Measurements from ENCODE around the gene OR2A2. TPM values are rescaled to one million over a fixed set of nuclear protein-coding genes. Genes with fewer than 3 reads are reported as not detected.

The OR2A2 gene
- total RNA-seq, 1 donor from 2014 or later: not detected

DNA sequence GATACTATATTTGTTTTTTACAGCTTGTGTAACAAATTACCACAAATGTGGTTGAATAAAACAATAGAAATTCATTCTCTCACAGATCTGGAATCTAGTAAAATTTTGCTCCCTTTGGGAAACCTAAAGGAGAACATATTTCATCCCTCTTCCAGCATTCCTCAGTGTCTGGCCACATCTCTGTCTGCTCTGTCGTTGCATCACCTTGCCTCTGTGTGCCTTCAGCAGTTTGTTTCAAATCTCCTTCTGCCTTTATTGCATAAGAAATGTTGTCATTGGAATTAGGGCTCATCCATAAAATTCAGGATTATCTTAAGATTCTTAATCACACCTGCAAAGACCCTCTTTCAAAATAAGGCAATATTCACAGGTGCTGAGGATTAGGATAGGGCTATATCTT, 28.1 kb downstream of the OR2A2 start:
- no peak for DNase-seq (ENCODE audit: low spot score)

- no peak for DNase-seq (ENCODE audit: low spot score)
These were observed 32.8 kb downstream of the OR2A2 start for GRCh38 chr7:144142187-144142586.

DNA sequence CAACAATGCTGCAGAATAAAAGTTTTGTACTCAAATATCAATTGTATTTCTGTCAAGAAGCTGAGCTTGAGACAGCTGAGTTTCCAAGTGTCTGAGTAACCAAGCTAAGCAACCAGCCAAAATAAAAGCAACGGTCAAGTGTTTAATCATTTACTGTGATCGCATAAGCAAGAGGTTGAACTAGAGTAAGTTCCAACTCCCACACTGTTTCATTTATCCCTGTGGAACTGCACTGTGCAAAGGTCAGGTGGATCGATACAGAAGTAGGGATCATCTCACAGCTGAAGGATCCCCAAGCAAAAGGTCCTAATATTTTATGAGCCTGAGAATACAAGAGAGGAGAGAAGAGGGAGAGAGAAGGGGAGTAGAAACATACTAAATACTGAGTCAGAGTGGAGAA, 35.0 kb downstream of the OR2A2 start:
- DNase-seq (ENCODE audit: low spot score): no peak

DNA sequence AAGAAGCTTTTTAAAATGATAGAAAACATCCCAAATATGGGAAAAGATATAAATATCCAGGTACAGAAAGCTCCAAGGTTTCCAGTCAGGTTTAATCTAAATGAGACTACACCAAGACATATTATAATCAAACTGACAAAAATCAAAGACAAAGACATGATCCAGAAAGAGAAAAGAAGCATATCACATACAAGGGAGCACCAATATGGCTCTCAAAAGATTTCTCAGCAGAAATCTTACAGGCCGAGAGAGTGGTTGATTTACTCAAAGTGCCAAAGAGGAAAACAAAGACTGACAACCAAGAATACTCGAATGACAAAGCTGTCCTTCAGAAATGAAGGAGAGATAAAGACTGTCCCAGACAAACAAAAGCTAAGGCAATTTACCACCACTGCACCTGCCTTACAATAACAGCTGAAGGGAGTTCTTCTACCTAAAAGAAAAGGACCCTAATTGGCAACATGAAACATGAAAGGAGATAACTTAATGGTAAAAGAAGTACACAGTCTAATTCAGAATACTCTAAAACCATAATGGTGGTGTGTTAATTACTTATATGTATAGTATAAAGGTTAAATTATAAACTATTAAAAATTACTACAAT, 38.9 kb downstream of the OR2A2 start:
- DNase-seq (ENCODE audit: low spot score): no peak

GRCh38 chr7:144158861-144159260, 49.5 kb downstream of the OR2A2 start:
- DNase-seq (ENCODE audit: low spot score): no peak

Other genes starting within 250 kb of the OR2A2 start
- 40.6 TPM for gene TCAF1, start 207.4 kb upstream of the OR2A2 start, total RNA-seq
- gene OR2F2, start 174.3 kb upstream of the OR2A2 start, total RNA-seq: not detected
- gene OR2F1, start 154.7 kb upstream of the OR2A2 start, total RNA-seq: not detected
- gene OR6B1, start 109.3 kb upstream of the OR2A2 start, total RNA-seq: not detected
- not detected for gene OR2A5, start 60.6 kb upstream of the OR2A2 start, total RNA-seq
- not detected for gene OR2A25, start 39.8 kb upstream of the OR2A2 start, total RNA-seq
- gene OR2A12, start 23.3 kb upstream of the OR2A2 start, total RNA-seq: not detected
- gene OR2A14, start 13.6 kb downstream of the OR2A2 start, total RNA-seq: not detected
- gene CTAGE4, start 73.9 kb downstream of the OR2A2 start, total RNA-seq: 4.0 TPM
- 9.7 TPM for gene ARHGEF35, start 86.2 kb downstream of the OR2A2 start, total RNA-seq
- gene OR2A42, start 130.0 kb downstream of the OR2A2 start, total RNA-seq: 0.08 TPM
- 10.8 TPM for gene OR2A7, start 155.2 kb downstream of the OR2A2 start, total RNA-seq
- 3.2 TPM for gene CTAGE8, start 159.7 kb downstream of the OR2A2 start, total RNA-seq
- not detected for gene OR2A1, start 202.8 kb downstream of the OR2A2 start, total RNA-seq
- 27.3 TPM for gene ARHGEF5, start 245.8 kb downstream of the OR2A2 start, total RNA-seq